HG03025 (cell line): ENCODE measurements around the gene ACVR1B.

Experiments
- ATAC-seq: cut with Tn5 transposase; IDR thresholded peaks from one replicate; pipeline ENCODE4 v1.9.1; 2021; ENCODE audit warnings: mild to moderate bottlenecking, moderate library complexity; ENCODE audit not compliant: unreplicated experiment, low FRiP score

The ACVR1B gene

GRCh38 chr12:51951199-51951842, at the start of gene ACVR1B:
Gene ACVR1B (plus strand): TSS chr12:51951699. CDS start chr12:51951744, 45 bp downstream.
- no peak for ATAC-seq

- ATAC-seq, result no peak
Observed at GRCh38 chr12:51901881-51902280, 49.6 kb upstream of the ACVR1B start.

- no peak for ATAC-seq
Observed at GRCh38 chr12:51904951-51905470, 46.5 kb upstream of the ACVR1B start.

GRCh38 chr12:51905471-51906429, 45.7 kb upstream of the ACVR1B start:
- no peak for ATAC-seq

GRCh38 chr12:51906430-51907082, 44.9 kb upstream of the ACVR1B start:
- no peak for ATAC-seq

- ATAC-seq, result no peak
Observed at GRCh38 chr12:51907083-51907855, 44.2 kb upstream of the ACVR1B start, which contains the start of gene ACVRL1. Gene ACVRL1 (plus strand): TSS chr12:51907504. CDS start chr12:51912475, 4,971 bp downstream.

- no peak for ATAC-seq
Observed at GRCh38 chr12:51907856-51908425, 43.6 kb upstream of the ACVR1B start.

GRCh38 chr12:51908876-51909592, 42.5 kb upstream of the ACVR1B start:
- ATAC-seq, result no peak

- ATAC-seq, result no peak
Observed at GRCh38 chr12:51910168-51910567, 41.3 kb upstream of the ACVR1B start.

GRCh38 chr12:51910691-51911090, 40.8 kb upstream of the ACVR1B start:
- no peak for ATAC-seq

- ATAC-seq, result no peak
Observed at GRCh38 chr12:51911307-51911706, 40.2 kb upstream of the ACVR1B start.

GRCh38 chr12:51911788-51912711, 39.4 kb upstream of the ACVR1B start:
- ATAC-seq, result no peak

GRCh38 chr12:51913071-51914033, 38.1 kb upstream of the ACVR1B start:
- ATAC-seq, result no peak

GRCh38 chr12:51914034-51914923, 37.2 kb upstream of the ACVR1B start:
- no peak for ATAC-seq

- no peak for ATAC-seq
Observed at GRCh38 chr12:51915003-51915625, 36.4 kb upstream of the ACVR1B start.
